ENCODE data around the gene C19orf53.

The C19orf53 gene

GRCh38 chr19:13825489-13826441, 51.5 kb downstream of the C19orf53 start:
- DNase-seq (ENCODE audit: insufficient read length, low spot score) (no peak), FAIRE-seq (no peak)

- FAIRE-seq: no peak
Observed at GRCh38 chr19:13826652-13827235, 52.5 kb downstream of the C19orf53 start.

GRCh38 chr19:13827656-13828055, 53.4 kb downstream of the C19orf53 start:
- DNase-seq (ENCODE audit: insufficient read length, low spot score) (no peak), FAIRE-seq (no peak)

More at GRCh38 chr19:13826652-13827235, 52.5 kb downstream of the C19orf53 start:
- DNase-seq (ENCODE audit: insufficient read length, low spot score): no peak
